ENCODE results near the gene KLHL28.

KLHL28 gene, protein sequence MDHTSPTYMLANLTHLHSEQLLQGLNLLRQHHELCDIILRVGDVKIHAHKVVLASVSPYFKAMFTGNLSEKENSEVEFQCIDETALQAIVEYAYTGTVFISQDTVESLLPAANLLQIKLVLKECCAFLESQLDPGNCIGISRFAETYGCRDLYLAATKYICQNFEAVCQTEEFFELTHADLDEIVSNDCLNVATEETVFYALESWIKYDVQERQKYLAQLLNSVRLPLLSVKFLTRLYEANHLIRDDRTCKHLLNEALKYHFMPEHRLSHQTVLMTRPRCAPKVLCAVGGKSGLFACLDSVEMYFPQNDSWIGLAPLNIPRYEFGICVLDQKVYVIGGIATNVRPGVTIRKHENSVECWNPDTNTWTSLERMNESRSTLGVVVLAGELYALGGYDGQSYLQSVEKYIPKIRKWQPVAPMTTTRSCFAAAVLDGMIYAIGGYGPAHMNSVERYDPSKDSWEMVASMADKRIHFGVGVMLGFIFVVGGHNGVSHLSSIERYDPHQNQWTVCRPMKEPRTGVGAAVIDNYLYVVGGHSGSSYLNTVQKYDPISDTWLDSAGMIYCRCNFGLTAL

GRCh38 chr14:44961554-44962333 is at the start of gene KLHL28, which contains the start of gene TOGARAM1:
TSS of gene KLHL28 (minus strand) at chr14:44961947. CDS start at chr14:44945928, 16,019 bp downstream.
TSS of gene TOGARAM1 (plus strand) at chr14:44962190. CDS start at chr14:44962422, 232 bp downstream.
- DNase-seq (ENCODE audit: low read depth), result peak; percentile 91

DNA sequence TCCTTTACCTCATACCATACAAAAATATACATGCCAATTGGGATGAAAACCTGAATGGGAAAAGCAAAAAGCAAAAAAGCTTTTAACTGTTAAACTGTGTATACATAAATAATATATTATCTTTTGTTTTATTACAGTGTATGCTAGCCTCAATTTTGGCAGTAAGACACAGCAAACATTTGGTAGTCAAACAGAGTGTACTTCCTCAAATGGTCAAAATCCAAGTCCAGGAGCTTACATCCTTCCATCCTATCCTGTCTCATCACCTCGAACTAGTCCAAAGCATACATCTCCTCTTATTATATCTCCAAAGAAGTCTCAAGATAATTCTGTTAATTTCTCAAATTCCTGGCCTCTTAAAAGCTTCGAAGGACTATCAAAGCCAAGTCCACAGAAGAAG is 42.2 kb upstream of the KLHL28 start:
- no peak for DNase-seq (ENCODE audit: low read depth)

- DNase-seq (ENCODE audit: low read depth), result no peak
Observed at GRCh38 chr14:44995770-44996294, 34.1 kb upstream of the KLHL28 start.

- no peak for DNase-seq (ENCODE audit: low read depth)
Observed at GRCh38 chr14:44995196-44995595, 33.4 kb upstream of the KLHL28 start.

- no peak for DNase-seq (ENCODE audit: low read depth)
Observed at GRCh38 chr14:44990533-44990932, 28.8 kb upstream of the KLHL28 start.

GRCh38 chr14:44989497-44990440 is 28.0 kb upstream of the KLHL28 start:
- DNase-seq (ENCODE audit: low read depth), result no peak

- no peak for DNase-seq (ENCODE audit: low read depth)
Observed at GRCh38 chr14:44988694-44989093, 26.9 kb upstream of the KLHL28 start.

DNA sequence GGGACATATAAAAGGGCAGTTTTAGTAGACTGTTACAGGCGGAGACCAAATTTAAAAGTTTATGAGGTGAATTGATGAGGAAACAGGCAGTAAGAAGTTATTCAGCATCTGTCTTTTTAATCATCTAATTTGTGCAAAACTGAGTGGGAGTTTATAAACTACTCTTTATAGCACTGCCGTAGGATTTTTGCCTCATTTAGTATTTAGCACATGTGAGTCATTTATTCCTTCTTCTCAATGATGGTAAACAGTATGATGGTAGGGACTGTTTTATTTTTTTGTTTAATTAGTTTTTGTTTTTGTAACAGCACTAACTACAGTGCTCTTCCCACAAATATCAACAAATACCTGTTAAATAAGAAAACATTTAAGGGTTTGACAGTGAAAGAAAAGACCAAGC is 20.8 kb upstream of the KLHL28 start:
- DNase-seq (ENCODE audit: low read depth), result no peak

DNA sequence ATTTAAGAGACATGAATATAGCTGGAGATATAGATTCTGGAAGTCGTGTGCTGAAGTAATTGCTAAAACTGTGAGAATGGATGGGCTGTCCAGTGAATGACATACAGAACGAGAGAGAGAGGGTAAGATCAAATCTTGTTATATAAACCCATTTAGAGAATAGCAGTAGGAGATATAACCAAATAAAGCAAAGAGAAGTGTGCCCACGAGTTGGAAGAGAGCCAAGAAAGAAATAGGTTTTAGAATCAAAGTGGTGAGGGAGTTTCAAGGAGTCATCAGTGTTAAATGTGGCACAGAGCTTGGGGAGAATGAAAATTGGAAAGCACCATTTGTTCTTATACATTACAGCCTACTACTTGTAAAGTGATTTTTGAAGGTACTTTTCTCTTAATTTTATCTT is 19.5 kb upstream of the KLHL28 start:
- DNase-seq (ENCODE audit: low read depth), result no peak

DNA sequence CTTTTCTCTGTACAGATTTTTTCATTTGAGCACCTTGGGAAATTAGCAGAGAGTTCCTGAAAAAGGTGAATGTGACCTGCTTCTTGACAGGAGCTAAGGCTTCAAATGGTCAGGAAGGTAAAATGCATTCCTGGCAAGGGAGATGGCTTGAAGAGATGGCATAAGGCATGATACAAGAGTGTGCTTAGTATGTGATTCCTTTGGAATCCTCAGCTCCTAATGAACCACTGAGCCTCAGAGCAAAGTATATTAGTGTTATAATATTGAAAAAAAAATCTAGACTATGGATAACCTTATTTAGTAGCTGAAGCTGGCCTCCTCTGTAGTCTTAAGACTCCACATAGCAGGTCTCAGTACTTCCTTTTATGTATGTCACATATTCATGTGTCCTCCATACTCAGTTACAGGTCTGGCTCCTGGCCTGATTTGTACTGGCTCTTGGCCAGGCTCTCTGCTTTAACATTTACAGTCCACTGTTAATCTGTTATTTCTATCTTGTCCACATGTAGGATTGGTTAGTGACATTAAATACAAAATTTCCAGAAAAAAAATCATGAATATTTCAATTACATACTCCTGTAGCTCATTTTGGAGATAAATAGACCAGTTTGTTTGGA is 18.1 kb upstream of the KLHL28 start:
- DNase-seq (ENCODE audit: low read depth), result no peak

GRCh38 chr14:44979273-44979672 is 17.5 kb upstream of the KLHL28 start:
- no peak for DNase-seq (ENCODE audit: low read depth)

GRCh38 chr14:44971459-44971858 is 9.7 kb upstream of the KLHL28 start:
- DNase-seq (ENCODE audit: low read depth), result no peak

GRCh38 chr14:44970907-44971306 is 9.2 kb upstream of the KLHL28 start:
- no peak for DNase-seq (ENCODE audit: low read depth)

DNA sequence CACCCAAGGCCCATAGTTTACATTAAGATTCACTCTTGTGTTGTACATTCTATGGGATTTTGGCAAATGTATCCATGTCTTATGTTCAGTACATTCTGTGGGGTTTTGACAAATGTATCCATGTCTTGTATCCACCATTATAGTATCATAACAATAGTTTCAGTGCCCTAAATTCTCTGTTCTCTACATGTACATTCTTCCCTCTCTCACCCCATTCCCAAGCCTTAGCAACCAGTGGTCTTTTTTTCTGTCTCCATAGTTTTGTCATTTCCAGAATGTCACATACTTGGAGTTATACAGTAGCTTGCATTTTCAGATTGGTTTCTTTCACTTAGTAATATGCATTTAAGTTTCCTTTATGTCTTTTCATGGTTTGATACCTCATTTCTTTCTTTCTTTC is 7.0 kb upstream of the KLHL28 start:
- no peak for DNase-seq (ENCODE audit: low read depth)

DNA sequence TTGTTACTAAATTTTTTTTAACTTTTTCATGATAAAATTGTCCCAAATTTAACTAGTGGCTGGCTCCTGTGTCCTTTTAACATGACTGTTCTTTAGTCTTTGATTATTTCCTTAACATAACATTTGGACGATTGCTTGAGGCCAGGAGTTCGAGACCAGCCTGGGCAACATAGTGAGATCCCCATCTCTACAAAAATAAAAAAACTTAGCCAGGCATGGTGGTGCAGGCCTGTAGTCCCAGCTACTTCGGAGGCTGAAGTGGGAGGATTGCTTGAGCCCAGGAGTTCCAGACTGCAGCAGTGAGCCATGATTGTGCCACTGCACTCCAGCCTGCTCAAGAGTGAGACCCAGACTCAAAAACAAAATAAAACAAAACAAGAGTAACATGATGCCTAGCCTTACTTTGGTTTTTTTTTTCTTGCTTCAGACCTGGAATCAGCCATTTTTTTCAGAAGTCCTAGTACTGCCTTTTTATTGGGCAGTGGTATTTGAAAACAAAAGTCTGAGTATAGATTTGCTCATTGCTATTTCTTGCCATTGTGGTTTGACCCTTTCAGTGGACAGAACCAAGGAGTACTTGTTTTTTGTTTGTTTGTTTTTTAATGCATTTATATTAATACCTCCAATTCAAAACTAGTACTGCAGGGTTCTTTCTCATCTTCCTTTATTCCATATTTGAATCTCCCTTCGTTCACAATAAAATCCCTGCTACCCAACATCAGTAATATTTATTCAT is 5.0 kb upstream of the KLHL28 start:
- no peak for DNase-seq (ENCODE audit: low read depth)

DNA sequence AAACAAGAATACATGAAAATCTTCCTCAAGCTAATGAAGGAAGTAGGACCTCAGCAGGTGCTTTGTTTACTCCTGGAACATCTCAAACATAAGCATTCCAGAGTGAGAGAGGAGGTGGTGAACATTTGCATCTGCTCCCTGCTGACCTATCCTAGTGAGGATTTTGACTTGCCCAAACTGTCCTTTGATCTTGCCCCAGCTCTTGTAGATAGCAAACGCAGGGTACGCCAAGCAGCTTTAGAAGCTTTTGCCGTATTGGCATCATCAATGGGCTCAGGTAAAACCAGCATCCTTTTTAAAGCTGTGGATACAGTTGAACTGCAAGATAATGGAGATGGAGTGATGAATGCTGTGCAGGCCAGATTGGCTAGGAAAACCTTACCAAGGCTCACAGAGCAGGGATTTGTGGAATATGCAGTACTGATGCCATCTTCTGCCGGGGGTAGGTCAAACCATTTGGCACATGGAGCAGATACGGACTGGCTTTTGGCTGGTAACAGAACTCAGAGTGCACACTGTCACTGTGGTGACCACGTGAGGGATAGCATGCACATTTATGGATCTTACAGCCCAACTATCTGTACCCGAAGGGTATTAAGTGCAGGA is 2.1 kb upstream of the KLHL28 start:
- DNase-seq (ENCODE audit: low read depth), result no peak

DNA sequence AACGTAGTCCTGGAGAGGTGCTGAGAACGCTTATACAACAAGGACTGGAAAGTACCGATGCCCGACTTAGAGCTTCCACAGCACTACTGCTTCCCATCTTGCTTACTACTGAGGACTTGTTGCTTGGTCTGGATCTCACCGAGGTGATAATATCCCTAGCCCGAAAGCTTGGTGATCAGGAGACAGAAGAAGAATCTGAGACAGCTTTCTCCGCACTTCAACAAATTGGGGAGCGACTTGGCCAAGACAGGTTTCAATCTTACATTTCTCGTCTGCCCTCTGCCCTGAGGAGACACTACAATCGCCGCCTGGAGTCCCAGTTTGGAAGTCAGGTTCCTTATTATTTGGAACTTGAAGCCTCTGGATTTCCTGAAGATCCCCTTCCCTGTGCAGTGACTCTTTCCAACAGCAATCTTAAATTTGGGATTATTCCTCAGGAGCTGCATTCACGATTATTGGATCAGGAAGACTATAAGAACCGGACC is 1.3 kb upstream of the KLHL28 start:
- DNase-seq (ENCODE audit: low read depth), result no peak

DNA sequence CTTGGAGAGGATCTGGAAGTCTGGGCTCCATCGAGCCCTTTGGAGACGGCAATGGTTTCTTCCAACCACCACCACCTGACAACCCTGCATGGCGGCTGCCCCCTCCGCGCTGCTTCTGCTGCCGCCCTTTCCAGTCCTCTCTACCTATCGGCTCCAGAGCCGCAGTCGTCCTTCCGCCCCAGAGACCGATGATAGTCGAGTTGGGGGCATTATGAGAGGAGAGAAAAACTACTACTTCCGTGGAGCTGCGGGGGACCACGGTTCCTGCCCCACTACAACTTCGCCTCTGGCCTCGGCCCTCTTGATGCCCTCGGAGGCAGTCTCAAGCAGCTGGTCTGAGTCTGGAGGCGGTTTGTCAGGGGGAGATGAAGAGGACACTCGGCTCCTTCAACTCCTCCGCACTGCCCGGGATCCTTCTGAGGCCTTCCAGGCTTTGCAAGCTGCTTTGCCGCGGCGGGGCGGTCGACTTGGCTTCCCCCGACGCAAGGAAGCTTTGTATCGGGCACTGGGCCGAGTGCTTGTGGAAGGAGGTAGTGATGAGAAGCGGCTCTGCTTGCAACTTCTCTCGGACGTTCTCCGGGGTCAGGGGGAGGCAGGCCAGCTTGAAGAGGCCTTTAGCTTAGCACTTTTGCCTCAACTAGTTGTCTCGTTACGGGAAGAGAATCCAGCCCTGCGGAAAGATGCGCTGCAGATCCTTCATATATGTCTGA is 742 bp upstream of the KLHL28 start:
- peak; percentile 8 for DNase-seq (ENCODE audit: low read depth)

- peak; percentile 53 for DNase-seq (ENCODE audit: low read depth)
Observed at GRCh38 chr14:44961151-44961553, 595 bp downstream of the KLHL28 start.

Data from activated T-helper 9 cell treated with anti-CD3 and anti-CD28 coated beads, Interleukin-2, amount 50 U/mL, for 16 hours (primary cell).